Suprapubic skin (tissue), 4 donors: ENCODE results near the gene COL23A1. TPM values are rescaled to one million over a fixed set of nuclear protein-coding genes. Genes with fewer than 3 reads are reported as not detected.

ENCODE experiments used
- DNase-seq, 2 donors: peaks; one replicate each; pipeline ENCODE4 v3.0.0-alpha.2; 2019; ENCODE audit warnings: low spot score in 2 of 2
- H3K27ac ChIP-seq: fragments of 200-600 bp; sonication (generic); one replicate; pipeline ENCODE4 v1.5.1; 2019
- H3K27me3 ChIP-seq: fragments of 200-600 bp; sonication (generic); one replicate; pipeline ENCODE4 v1.5.1; 2019
- H3K36me3 ChIP-seq: fragments of 200-600 bp; sonication (generic); one replicate; pipeline ENCODE4 v1.5.1; 2019
- H3K4me1 ChIP-seq: fragments of 200-600 bp; sonication (generic); one replicate; pipeline ENCODE4 v1.5.1; 2019
- H3K4me3 ChIP-seq: fragments of 200-600 bp; sonication (generic); one replicate; pipeline ENCODE4 v1.5.1; 2019; ENCODE audit warnings: mild to moderate bottlenecking
- H3K9me3 ChIP-seq: fragments of 200-600 bp; sonication (generic); one replicate; pipeline ENCODE4 v1.5.1; 2019
- EP300 ChIP-seq: sonication (generic); formaldehyde crosslinking; IDR thresholded peaks from one replicate; pipeline ENCODE4 v1.6.1; 2017; ENCODE audit warnings: antibody characterized with exemption
- POLR2A ChIP-seq, 2 donors: fragments of 450-650 bp; IDR thresholded peaks; one replicate each; pipeline ENCODE4 v1.6.1; 2017; ENCODE audit warnings: antibody characterized with exemption in 2 of 2, mild to moderate bottlenecking in 2 of 2, moderate library complexity in 2 of 2
- POLR2AphosphoS5 ChIP-seq, 3 donors: sonication (generic); formaldehyde crosslinking; IDR thresholded peaks; one replicate each; pipeline ENCODE4 v1.6.1; 2017; ENCODE audit warnings: antibody characterized with exemption in 3 of 3
- WGBS: methylation state at CpG from one replicate; pipeline ENCODE4 v1.1.5; 2018; 5-methylcytosine and 5-hydroxymethylcytosine counted together
- total RNA-seq, 4 donors: library from RNA; depleted of rRNA; stranded (reverse); fragments of >200 nt; gene quantifications; one replicate each; pipeline ENCODE4 v1.1.0, GENCODE V29; 2016
- TF ChIP-seq, protein P1 (sequence below), 2 donors: fragments of 200-600 bp in 1 of 2; fragments of 450-650 bp in 1 of 2; sonication (generic) in 1 of 2; IDR thresholded peaks; one replicate each; pipeline ENCODE4 v1.5.1; 2016 to 2019; ENCODE audit warnings: antibody characterized with exemption in 2 of 2, mild to moderate bottlenecking in 1 of 2, moderate library complexity in 1 of 2

COL23A1 gene
- total RNA-seq, 4 donors from 2014 or later, result 1.6 to 4.4 (median 3.4) TPM

DNA sequence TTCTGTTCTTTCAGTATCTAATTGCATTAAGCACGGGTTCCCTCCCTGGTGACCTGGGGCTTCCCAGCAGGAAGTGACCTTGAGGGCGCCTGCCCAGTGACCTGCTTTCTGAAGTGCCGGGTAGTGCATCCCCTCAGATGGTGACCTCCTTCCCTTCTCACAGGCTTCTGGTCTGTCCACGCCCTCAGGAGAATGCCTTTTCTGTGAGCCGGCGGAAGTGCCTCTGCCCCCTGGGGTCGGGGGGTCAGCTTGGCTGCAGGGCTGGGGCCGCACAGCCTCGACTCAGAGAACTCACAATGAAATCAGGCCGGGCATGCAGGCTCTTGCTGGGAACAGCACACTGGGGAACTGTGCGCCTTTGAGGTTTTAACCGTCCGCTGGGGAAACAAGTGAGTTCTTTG lies 233.1 kb downstream of the COL23A1 start:
- 36% methylated on average over 13 of the region's 13 CpGs for WGBS
- no peak for DNase-seq
- Histone ChIP-seq H3K27ac (no peak overlapping the region), H3K4me1 (peaks cover 17% of the 10 kb centered on the region), H3K4me3 (peak overlapping the region; percentile 6), H3K27me3 (peaks cover 25% of the 10 kb centered on the region), H3K9me3 (no peaks in the 10 kb centered on the region), H3K36me3 (no peaks in the 10 kb centered on the region)
- TF ChIP-seq POLR2A (IDR thresholded peaks at IDR 0.05) (no peak), POLR2AphosphoS5 (IDR thresholded peaks at IDR 0.05) (no peak), EP300 (no peak)
- TF ChIP-seq, protein P1, sequence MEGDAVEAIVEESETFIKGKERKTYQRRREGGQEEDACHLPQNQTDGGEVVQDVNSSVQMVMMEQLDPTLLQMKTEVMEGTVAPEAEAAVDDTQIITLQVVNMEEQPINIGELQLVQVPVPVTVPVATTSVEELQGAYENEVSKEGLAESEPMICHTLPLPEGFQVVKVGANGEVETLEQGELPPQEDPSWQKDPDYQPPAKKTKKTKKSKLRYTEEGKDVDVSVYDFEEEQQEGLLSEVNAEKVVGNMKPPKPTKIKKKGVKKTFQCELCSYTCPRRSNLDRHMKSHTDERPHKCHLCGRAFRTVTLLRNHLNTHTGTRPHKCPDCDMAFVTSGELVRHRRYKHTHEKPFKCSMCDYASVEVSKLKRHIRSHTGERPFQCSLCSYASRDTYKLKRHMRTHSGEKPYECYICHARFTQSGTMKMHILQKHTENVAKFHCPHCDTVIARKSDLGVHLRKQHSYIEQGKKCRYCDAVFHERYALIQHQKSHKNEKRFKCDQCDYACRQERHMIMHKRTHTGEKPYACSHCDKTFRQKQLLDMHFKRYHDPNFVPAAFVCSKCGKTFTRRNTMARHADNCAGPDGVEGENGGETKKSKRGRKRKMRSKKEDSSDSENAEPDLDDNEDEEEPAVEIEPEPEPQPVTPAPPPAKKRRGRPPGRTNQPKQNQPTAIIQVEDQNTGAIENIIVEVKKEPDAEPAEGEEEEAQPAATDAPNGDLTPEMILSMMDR (IDR thresholded peaks at IDR 0.05), result no peak

DNA sequence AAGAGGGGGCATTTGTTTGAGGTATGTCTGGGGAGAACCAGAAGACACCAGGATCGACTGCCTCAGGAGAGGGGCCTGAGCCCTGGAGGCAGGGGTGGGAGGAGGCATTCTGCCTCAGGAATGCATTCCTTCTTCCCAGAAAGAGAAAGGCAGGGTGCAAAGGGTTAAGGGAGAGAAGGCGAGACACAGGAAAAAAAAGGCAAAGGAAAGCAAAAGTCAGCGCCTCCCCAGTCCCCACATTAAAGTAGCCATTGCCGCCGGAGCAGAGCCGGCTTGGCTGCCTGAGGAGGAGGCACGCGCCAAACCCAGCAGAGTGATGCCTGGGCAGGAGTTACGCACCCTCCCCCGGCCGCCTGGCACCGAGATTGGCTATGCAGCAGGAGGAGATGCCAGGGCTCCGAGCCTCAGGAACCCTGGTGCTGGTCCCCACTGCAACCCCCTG lies 233.7 kb downstream of the COL23A1 start:
- Histone ChIP-seq H3K27me3 (peaks cover 24% of the 10 kb centered on the region), H3K27ac (no peak overlapping the region), H3K36me3 (no peaks in the 10 kb centered on the region), H3K4me3 (peak overlapping the region; percentile 6), H3K4me1 (peaks cover 17% of the 10 kb centered on the region), H3K9me3 (no peaks in the 10 kb centered on the region)
- no peak for DNase-seq
- TF ChIP-seq EP300 (no peak), POLR2AphosphoS5 (IDR thresholded peaks at IDR 0.05) (no peak)
- WGBS, result 3% methylated on average over 13 of the region's 13 CpGs

DNA sequence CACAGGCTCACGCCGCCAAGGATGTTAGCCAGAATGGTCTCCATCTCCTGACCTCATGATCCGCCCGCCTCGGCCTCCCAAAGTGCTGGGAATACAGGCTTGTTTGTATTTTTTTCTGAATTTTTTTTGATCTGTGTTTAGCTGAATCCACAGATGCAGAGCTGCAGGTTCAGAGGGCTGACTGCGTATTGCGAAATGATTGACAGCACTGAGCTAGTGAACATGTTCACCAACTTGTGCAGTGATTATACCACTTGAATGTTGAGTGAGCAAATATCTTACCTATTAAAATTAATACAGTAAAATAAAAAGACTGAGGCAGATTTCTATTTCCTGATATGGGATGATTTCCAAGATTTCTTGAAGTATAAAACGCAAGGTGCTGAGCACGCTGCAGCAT lies 234.5 kb downstream of the COL23A1 start:
- Histone ChIP-seq H3K4me1 (peaks cover 17% of the 10 kb centered on the region), H3K9me3 (no peaks in the 10 kb centered on the region), H3K4me3 (no peak overlapping the region), H3K36me3 (no peaks in the 10 kb centered on the region), H3K27me3 (peaks cover 20% of the 10 kb centered on the region), H3K27ac (no peak overlapping the region)
- no peak for DNase-seq
- TF ChIP-seq, protein P1 (IDR thresholded peaks at IDR 0.05), result no peak
- TF ChIP-seq POLR2A (IDR thresholded peaks at IDR 0.05), result no peak
- WGBS, result 82% methylated on average over 9 of the region's 9 CpGs

DNA sequence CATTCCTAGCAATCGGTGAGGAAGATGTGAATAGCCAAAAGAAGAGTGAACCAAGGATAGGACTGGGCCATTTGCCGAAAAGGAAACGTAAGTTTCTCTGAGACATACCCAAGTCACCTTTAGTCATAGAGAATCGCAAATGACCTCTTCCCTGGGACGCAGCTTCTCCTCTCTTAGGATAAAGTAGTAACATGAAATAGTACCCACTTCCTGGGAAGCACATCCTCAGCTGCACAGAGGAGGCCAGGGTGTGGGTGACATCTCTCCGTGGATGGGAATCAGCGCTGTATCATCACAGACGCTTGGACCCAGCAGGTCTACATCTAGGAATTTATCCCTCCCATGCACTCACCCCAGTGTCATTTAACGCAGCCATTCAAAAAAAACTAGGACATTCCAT lies 236.7 kb downstream of the COL23A1 start:
- Histone ChIP-seq H3K27me3 (peaks cover 18% of the 10 kb centered on the region), H3K36me3 (no peaks in the 10 kb centered on the region), H3K9me3 (no peaks in the 10 kb centered on the region), H3K27ac (no peak overlapping the region), H3K4me1 (peaks cover 20% of the 10 kb centered on the region), H3K4me3 (no peak overlapping the region)
- TF ChIP-seq POLR2AphosphoS5 (IDR thresholded peaks at IDR 0.05), result no peak
- TF ChIP-seq POLR2A (IDR thresholded peaks at IDR 0.05), result no peak
- TF ChIP-seq, protein P1 (IDR thresholded peaks at IDR 0.05), result no peak
- no peak for TF ChIP-seq EP300
- DNase-seq, result no peak
- 89% methylated on average over 9 of the region's 9 CpGs for WGBS

- H3K4me3 ChIP-seq, result no peak overlapping the region
- WGBS, result 97% methylated on average over 8 of the region's 8 CpGs
- peaks cover 19% of the 10 kb centered on the region for H3K4me1 ChIP-seq
- H3K9me3 ChIP-seq, result no peaks in the 10 kb centered on the region
- no peak overlapping the region for H3K27ac ChIP-seq
- no peak for DNase-seq
- no peaks in the 10 kb centered on the region for H3K36me3 ChIP-seq
- peaks cover 17% of the 10 kb centered on the region for H3K27me3 ChIP-seq
- TF ChIP-seq POLR2AphosphoS5 (IDR thresholded peaks at IDR 0.05), result no peak
- TF ChIP-seq POLR2A (IDR thresholded peaks at IDR 0.05), result no peak
- TF ChIP-seq, protein P1 (IDR thresholded peaks at IDR 0.05), result no peak
- no peak for TF ChIP-seq EP300
Observed at GRCh38 chr5:178352035-178352349, 238.2 kb downstream of the COL23A1 start.
